GM23338 (cell line): Measurements from ENCODE around the gene CAPN8. TPM values are rescaled to one million over a fixed set of nuclear protein-coding genes. Genes with fewer than 3 reads are reported as not detected.

Experiments
- ATAC-seq: fragments of 200-7000 bp; cut with Tn5 transposase; 3 replicates; pipeline ENCODE4 v1.9.1; 2020
- DNase-seq: peaks from one replicate; pipeline ENCODE4 v3.0.0-alpha.2; 2015; ENCODE audit warnings: low spot score
- H2AFZ ChIP-seq: fragments of 200-600 bp; sonication (generic); 2 replicates; pipeline ENCODE4 v1.8.0; 2016; ENCODE audit warnings: antibody characterized with exemption, mild to moderate bottlenecking, moderate library complexity
- H3F3A ChIP-seq: fragments of 200-600 bp; sonication (generic); replicated peaks from 2 replicates; pipeline ENCODE4 v1.8.0; 2017; ENCODE audit warnings: antibody characterized with exemption, mixed run types, low read depth
- H3K27ac ChIP-seq: fragments of 200-600 bp; sonication (generic); 2 replicates; pipeline ENCODE4 v1.6.1; 2016; ENCODE audit warnings: low read depth
- H3K27me3 ChIP-seq: fragments of 200-600 bp; sonication (generic); 2 replicates; pipeline ENCODE4 v1.8.0; 2016; ENCODE audit warnings: mild to moderate bottlenecking, mixed run types, moderate library complexity; ENCODE audit not compliant: insufficient read depth
- H3K36me3 ChIP-seq: fragments of 200-600 bp; sonication (generic); 2 replicates; pipeline ENCODE4 v1.8.0; 2016; ENCODE audit warnings: mild to moderate bottlenecking; ENCODE audit not compliant: insufficient read depth
- H3K4me1 ChIP-seq: fragments of 200-600 bp; sonication (generic); 2 replicates; pipeline ENCODE4 v1.8.0; 2016; ENCODE audit warnings: mild to moderate bottlenecking, moderate library complexity; ENCODE audit not compliant: insufficient read depth
- H3K4me2 ChIP-seq: fragments of 200-600 bp; sonication (generic); 2 replicates; pipeline ENCODE4 v1.7.1; 2017; ENCODE audit warnings: mixed run types
- H3K4me3 ChIP-seq: fragments of 200-600 bp; sonication (generic); 2 replicates; pipeline ENCODE4 v1.6.1; 2016; ENCODE audit warnings: mixed run types
- H3K79me2 ChIP-seq: fragments of 200-600 bp; sonication (generic); replicated peaks from 2 replicates; pipeline ENCODE4 v1.8.0; 2017; ENCODE audit warnings: mild to moderate bottlenecking; ENCODE audit not compliant: insufficient read depth
- H3K9me2 ChIP-seq: fragments of 200-600 bp; sonication (generic); 2 replicates; pipeline ENCODE4 v1.8.0; 2017; ENCODE audit not compliant: insufficient read depth
- H4K20me1 ChIP-seq: fragments of 200-600 bp; sonication (generic); replicated peaks from 2 replicates; pipeline ENCODE4 v1.8.0; 2017; ENCODE audit warnings: mild to moderate bottlenecking; ENCODE audit not compliant: insufficient read depth
- H3K27ac Mint-ChIP-seq: 2 replicates; pipeline ENCODE4 v1.8.0; 2020; ENCODE audit warnings: inconsistent platforms, mild to moderate bottlenecking, moderate library complexity, mixed read lengths
- H3K27me3 Mint-ChIP-seq: 3 replicates; pipeline ENCODE4 v1.8.0; 2022; ENCODE audit warnings: low read depth, mild to moderate bottlenecking, moderate library complexity, mixed read lengths, inconsistent platforms; ENCODE audit not compliant: insufficient read depth, poor library complexity
- H3K36me3 Mint-ChIP-seq: 3 replicates; pipeline ENCODE4 v1.8.0; 2021; ENCODE audit warnings: low read depth, mild to moderate bottlenecking, inconsistent platforms, moderate library complexity, mixed read lengths
- H3K4me1 Mint-ChIP-seq: 3 replicates; pipeline ENCODE4 v1.8.0; 2020; ENCODE audit warnings: mild to moderate bottlenecking, inconsistent platforms, mixed read lengths
- H3K4me3 Mint-ChIP-seq: 3 replicates; pipeline ENCODE4 v1.8.0; 2021; ENCODE audit warnings: moderate library complexity, mild to moderate bottlenecking, inconsistent platforms, mixed read lengths
- H3K9me3 Mint-ChIP-seq: 3 replicates; pipeline ENCODE4 v1.8.0; 2020; ENCODE audit warnings: moderate library complexity, mild to moderate bottlenecking, inconsistent platforms, mixed read lengths
- CREB1 ChIP-seq: fragments of 250-450 bp; sonication (Bioruptor Pico); IDR thresholded peaks from 2 replicates; pipeline ENCODE4 v1.5.0; 2020; ENCODE audit warnings: low read depth, mild to moderate bottlenecking, moderate library complexity
- EZH2 ChIP-seq: fragments of 200-600 bp; sonication (generic); IDR thresholded peaks from one replicate; pipeline ENCODE4 v1.8.0; 2017; ENCODE audit warnings: antibody characterized with exemption, mild to moderate bottlenecking, low read depth; ENCODE audit not compliant: unreplicated experiment
- EZH2phosphoT487 ChIP-seq: fragments of 200-600 bp; sonication (generic); IDR thresholded peaks from one replicate; pipeline ENCODE4 v1.8.1; 2018; ENCODE audit warnings: antibody characterized with exemption; ENCODE audit not compliant: unreplicated experiment
- JUNB ChIP-seq: IDR thresholded peaks from one replicate; pipeline ENCODE4 v1.6.1; 2016; ENCODE audit warnings: antibody characterized with exemption; ENCODE audit not compliant: unreplicated experiment
- NANOG ChIP-seq: IDR thresholded peaks from 2 replicates; pipeline ENCODE4 v1.6.1; 2016; ENCODE audit warnings: antibody characterized with exemption, borderline replicate concordance
- POLR2AphosphoS5 ChIP-seq: IDR thresholded peaks from 2 replicates; pipeline ENCODE4 v1.6.1; 2016; ENCODE audit warnings: antibody characterized with exemption, low read depth
- STAT1 ChIP-seq: IDR thresholded peaks from one replicate; pipeline ENCODE4 v1.6.1; 2016; ENCODE audit warnings: antibody characterized with exemption; ENCODE audit not compliant: unreplicated experiment
- ZNF114 ChIP-seq: fragments of 250-450 bp; sonication (Bioruptor Pico); IDR thresholded peaks from 2 replicates; pipeline ENCODE4 v1.5.0; 2020; ENCODE audit warnings: mild to moderate bottlenecking, moderate library complexity
- ZNF331 ChIP-seq: fragments of 250-450 bp; sonication (Bioruptor Pico); IDR thresholded peaks from 2 replicates; pipeline ENCODE4 v1.5.0; 2020; ENCODE audit warnings: low read depth, mild to moderate bottlenecking, moderate library complexity
- polyA plus RNA-seq: library from polyadenylated mRNA; unstranded; fragments of >200 nt; fragmentation: Nextera tagmentation; extraction: Ambion mirVana; gene quantifications from 2 replicates; pipeline ENCODE4 v1.2.1, GENCODE V29; 2016
- total RNA-seq: library from RNA; depleted of rRNA; stranded (reverse); fragments of >200 nt; shearing (Covaris generic); gene quantifications from 2 replicates; pipeline ENCODE4 v1.2.3, GENCODE V29; 2014
- TF ChIP-seq, protein P1 (sequence below): fragments of 250-450 bp; sonication (Bioruptor Pico); IDR thresholded peaks from 2 replicates; pipeline ENCODE4 v1.5.0; 2020; ENCODE audit warnings: mild to moderate bottlenecking, moderate library complexity
- TF ChIP-seq, protein P2 (sequence below), 2 experiments: fragments of 200-600 bp in 1 of 2; sonication (generic) in 1 of 2; conservative IDR thresholded peaks; 2 replicates each; pipeline versions ENCODE4 v1.5.1 to v1.6.1; 2016 to 2017; ENCODE audit warnings: antibody characterized with exemption in 2 of 2, low read depth in 2 of 2, mild to moderate bottlenecking in 2 of 2, moderate library complexity in 1 of 2

CAPN8 gene
- total and polyA plus RNA-seq, 2 experiments from 2014 or later, result not detected

DNA sequence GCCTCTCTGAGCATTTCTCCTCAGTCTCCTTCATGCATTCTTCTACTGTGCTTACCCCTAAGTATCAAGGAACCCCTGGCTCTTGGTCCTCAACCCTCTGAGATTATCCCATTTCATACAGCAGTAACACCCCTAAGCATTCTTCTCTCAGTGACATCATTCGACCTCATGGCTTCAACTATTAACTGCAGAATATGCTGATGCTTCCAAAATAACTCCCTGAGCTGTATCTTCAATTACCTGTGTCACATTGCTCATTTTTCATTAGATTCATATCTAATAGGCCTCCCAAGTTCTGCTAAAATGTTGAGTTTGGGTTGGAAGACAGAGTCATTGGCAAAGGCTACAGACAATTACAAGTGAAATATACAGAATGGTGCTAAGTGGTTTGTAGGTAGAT, 7.5 kb downstream of the CAPN8 start:
- 0 out of 2 replicates have a peak, but pooled peaks cover 5% of the 10 kb centered on the region for H3K9me2 ChIP-seq
- peaks cover 16% of the 10 kb centered on the region for H3K4me1 ChIP-seq
- no peak overlapping the region for H3K27ac ChIP-seq
- no peak overlapping the region for H3K27ac Mint-ChIP-seq
- ATAC-seq (no peak), DNase-seq (no peak)
- TF ChIP-seq ZNF331 (CRISPR knock-in tag) (no peak), STAT1 (no peak)
- H2AFZ ChIP-seq, result no peak overlapping the region
- no peaks in the 10 kb centered on the region for H3K79me2 ChIP-seq
- H3K4me3 ChIP-seq, result no peak overlapping the region
- H3K9me3 Mint-ChIP-seq, result no peaks in the 10 kb centered on the region
- H3K4me2 ChIP-seq, result no peak overlapping the region
- H3K36me3 ChIP-seq, result no peaks in the 10 kb centered on the region
- H3K36me3 Mint-ChIP-seq, result no peaks in the 10 kb centered on the region; the same call in 1 of the 3 replicates
- peaks cover 10% of the 10 kb centered on the region; the same call in 2 of the 3 replicates for H3K4me1 Mint-ChIP-seq
- H3K27me3 ChIP-seq, result no peaks in the 10 kb centered on the region
- no peaks in the 10 kb centered on the region for H3F3A ChIP-seq
- H4K20me1 ChIP-seq, result no peaks in the 10 kb centered on the region
- no peak overlapping the region for H3K4me3 Mint-ChIP-seq
- H3K27me3 Mint-ChIP-seq, result no peaks in the 10 kb centered on the region

DNA sequence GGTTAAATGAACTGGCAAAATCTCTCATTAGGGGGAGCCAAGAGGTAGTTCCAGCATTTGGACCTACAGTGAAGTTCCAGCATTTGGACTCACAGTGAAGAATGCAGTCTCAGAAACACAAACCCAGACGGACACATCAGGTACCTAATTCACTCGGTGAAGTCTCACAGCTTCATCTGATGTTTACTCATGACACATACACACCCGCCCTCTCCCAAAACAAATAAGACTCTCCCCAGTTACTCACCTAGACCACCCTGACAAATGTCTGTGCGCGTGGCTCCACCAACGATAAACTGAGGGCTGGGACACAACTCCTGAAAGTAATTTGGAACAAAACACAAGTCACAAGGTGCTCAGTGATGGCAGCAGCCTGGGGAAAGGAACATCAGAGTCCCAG, 11.4 kb downstream of the CAPN8 start:
- no peaks in the 10 kb centered on the region for H3K36me3 ChIP-seq
- H3F3A ChIP-seq, result no peaks in the 10 kb centered on the region
- no peak overlapping the region for H3K4me2 ChIP-seq
- H3K79me2 ChIP-seq, result no peaks in the 10 kb centered on the region
- H3K9me2 ChIP-seq, result 0 out of 2 replicates have a peak, but pooled peaks cover 6% of the 10 kb centered on the region
- DNase-seq (no peak), ATAC-seq (no peak)
- H3K4me1 ChIP-seq, result 0 out of 2 replicates have a peak, but pooled peaks cover 9% of the 10 kb centered on the region
- H3K4me3 Mint-ChIP-seq, result no peak overlapping the region
- H3K4me3 ChIP-seq, result no peak overlapping the region
- H3K9me3 Mint-ChIP-seq, result no peaks in the 10 kb centered on the region
- H3K27ac ChIP-seq, result no peak overlapping the region
- H3K27me3 ChIP-seq, result no peaks in the 10 kb centered on the region
- peaks cover 4% of the 10 kb centered on the region for H3K27me3 Mint-ChIP-seq
- H3K27ac Mint-ChIP-seq, result no peak overlapping the region
- H3K4me1 Mint-ChIP-seq, result peaks cover 15% of the 10 kb centered on the region
- H3K36me3 Mint-ChIP-seq, result no peaks in the 10 kb centered on the region; the same call in 2 of the 3 replicates
- peak overlapping the region; percentile 89; the same call in 1 of the 2 replicates for H2AFZ ChIP-seq
- no peaks in the 10 kb centered on the region for H4K20me1 ChIP-seq
- TF ChIP-seq, protein P1, sequence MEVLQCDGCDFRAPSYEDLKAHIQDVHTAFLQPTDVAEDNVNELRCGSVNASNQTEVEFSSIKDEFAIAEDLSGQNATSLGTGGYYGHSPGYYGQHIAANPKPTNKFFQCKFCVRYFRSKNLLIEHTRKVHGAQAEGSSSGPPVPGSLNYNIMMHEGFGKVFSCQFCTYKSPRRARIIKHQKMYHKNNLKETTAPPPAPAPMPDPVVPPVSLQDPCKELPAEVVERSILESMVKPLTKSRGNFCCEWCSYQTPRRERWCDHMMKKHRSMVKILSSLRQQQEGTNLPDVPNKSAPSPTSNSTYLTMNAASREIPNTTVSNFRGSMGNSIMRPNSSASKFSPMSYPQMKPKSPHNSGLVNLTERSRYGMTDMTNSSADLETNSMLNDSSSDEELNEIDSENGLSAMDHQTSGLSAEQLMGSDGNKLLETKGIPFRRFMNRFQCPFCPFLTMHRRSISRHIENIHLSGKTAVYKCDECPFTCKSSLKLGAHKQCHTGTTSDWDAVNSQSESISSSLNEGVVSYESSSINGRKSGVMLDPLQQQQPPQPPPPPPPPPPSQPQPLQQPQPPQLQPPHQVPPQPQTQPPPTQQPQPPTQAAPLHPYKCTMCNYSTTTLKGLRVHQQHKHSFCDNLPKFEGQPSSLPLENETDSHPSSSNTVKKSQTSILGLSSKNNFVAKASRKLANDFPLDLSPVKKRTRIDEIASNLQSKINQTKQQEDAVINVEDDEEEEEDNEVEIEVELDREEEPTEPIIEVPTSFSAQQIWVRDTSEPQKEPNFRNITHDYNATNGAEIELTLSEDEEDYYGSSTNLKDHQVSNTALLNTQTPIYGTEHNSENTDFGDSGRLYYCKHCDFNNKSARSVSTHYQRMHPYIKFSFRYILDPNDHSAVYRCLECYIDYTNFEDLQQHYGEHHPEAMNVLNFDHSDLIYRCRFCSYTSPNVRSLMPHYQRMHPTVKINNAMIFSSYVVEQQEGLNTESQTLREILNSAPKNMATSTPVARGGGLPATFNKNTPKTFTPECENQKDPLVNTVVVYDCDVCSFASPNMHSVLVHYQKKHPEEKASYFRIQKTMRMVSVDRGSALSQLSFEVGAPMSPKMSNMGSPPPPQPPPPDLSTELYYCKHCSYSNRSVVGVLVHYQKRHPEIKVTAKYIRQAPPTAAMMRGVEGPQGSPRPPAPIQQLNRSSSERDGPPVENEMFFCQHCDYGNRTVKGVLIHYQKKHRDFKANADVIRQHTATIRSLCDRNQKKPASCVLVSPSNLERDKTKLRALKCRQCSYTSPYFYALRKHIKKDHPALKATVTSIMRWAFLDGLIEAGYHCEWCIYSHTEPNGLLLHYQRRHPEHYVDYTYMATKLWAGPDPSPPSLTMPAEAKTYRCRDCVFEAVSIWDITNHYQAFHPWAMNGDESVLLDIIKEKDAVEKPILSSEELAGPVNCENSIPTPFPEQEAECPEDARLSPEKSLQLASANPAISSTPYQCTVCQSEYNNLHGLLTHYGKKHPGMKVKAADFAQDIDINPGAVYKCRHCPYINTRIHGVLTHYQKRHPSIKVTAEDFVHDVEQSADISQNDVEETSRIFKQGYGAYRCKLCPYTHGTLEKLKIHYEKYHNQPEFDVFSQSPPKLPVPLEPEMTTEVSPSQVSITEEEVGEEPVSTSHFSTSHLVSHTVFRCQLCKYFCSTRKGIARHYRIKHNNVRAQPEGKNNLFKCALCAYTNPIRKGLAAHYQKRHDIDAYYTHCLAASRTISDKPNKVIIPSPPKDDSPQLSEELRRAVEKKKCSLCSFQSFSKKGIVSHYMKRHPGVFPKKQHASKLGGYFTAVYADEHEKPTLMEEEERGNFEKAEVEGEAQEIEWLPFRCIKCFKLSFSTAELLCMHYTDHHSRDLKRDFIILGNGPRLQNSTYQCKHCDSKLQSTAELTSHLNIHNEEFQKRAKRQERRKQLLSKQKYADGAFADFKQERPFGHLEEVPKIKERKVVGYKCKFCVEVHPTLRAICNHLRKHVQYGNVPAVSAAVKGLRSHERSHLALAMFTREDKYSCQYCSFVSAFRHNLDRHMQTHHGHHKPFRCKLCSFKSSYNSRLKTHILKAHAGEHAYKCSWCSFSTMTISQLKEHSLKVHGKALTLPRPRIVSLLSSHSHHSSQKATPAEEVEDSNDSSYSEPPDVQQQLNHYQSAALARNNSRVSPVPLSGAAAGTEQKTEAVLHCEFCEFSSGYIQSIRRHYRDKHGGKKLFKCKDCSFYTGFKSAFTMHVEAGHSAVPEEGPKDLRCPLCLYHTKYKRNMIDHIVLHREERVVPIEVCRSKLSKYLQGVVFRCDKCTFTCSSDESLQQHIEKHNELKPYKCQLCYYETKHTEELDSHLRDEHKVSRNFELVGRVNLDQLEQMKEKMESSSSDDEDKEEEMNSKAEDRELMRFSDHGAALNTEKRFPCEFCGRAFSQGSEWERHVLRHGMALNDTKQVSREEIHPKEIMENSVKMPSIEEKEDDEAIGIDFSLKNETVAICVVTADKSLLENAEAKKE (CRISPR knock-in tag), result no peak
- TF ChIP-seq JUNB (no peak), ZNF331 (CRISPR knock-in tag) (no peak), EZH2 (no peak), ZNF114 (no peak), EZH2phosphoT487 (no peak), NANOG (no peak), CREB1 (no peak), STAT1 (no peak), POLR2AphosphoS5 (no peak)
- TF ChIP-seq, protein P2, sequence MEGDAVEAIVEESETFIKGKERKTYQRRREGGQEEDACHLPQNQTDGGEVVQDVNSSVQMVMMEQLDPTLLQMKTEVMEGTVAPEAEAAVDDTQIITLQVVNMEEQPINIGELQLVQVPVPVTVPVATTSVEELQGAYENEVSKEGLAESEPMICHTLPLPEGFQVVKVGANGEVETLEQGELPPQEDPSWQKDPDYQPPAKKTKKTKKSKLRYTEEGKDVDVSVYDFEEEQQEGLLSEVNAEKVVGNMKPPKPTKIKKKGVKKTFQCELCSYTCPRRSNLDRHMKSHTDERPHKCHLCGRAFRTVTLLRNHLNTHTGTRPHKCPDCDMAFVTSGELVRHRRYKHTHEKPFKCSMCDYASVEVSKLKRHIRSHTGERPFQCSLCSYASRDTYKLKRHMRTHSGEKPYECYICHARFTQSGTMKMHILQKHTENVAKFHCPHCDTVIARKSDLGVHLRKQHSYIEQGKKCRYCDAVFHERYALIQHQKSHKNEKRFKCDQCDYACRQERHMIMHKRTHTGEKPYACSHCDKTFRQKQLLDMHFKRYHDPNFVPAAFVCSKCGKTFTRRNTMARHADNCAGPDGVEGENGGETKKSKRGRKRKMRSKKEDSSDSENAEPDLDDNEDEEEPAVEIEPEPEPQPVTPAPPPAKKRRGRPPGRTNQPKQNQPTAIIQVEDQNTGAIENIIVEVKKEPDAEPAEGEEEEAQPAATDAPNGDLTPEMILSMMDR (conservative IDR thresholded peaks at IDR 0.05; ENCODE audit: low read depth in 2 of 2), result no peak
